ENCODE data around the gene CCDC59. TPM values are rescaled to one million over a fixed set of nuclear protein-coding genes. Genes with fewer than 3 reads are reported as not detected.

CCDC59 gene
- total and polyA plus RNA-seq, 9 of the 15 experiments (the other 6 are each of a cell fraction or from before 2014, with no cell fraction given) = 34.0 to 186 (median 119) TPM

DNA sequence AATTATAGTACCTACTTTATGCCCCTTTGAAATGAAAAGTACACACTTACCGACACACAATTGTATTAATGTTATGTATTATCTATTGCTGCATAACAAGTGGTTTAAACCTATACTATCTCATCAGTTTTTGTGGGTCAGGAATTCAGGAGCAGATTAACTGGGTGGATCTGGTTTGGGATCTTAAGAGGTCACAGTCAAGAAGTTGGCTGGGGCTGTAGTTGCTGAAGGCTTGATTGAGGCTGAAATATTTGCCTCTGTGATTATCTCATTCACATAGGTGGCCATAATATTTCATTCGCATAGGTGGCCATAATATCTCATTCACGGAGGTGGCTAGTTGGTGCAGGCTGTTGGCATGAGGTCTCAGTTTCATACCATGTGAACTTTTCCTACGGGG is 5.8 kb upstream of the CCDC59 start:
- DNase-seq (ENCODE audit: extremely low read depth in 1 of 4, low spot score in 3 of 4) (no peak), ATAC-seq (no peak), FAIRE-seq (no peak)
- 10% methylated on average over 4 of the region's 4 CpGs for WGBS (ENCODE audit: insufficient coverage, low coverage, missing lambda C conversion rate)
- Histone ChIP-seq H2AFZ (ENCODE audit: low read depth, low read length) (no peak overlapping the region), H3K4me3 (no peak overlapping the region), H4K20me1 (replicated peaks; ENCODE audit: control insufficient read depth, insufficient read depth, low read length) (no peaks in the 10 kb centered on the region), H3K9me3 (replicated peaks; ENCODE audit: control insufficient read depth, insufficient read depth, low read depth, low read length) (no peaks in the 10 kb centered on the region), H3K4me2 (ENCODE audit: insufficient read depth, low read length) (no peak overlapping the region), H3K79me2 (ENCODE audit: control insufficient read depth, insufficient read depth, low read length) (no peaks in the 10 kb centered on the region), H3K36me3 (ENCODE audit: control insufficient read depth, insufficient read depth, low read length) (no peaks in the 10 kb centered on the region), H3K4me1 (replicated peaks in 1 of 2; ENCODE audit: control insufficient read depth in 2 of 2, insufficient read depth in 2 of 2, low read length in 2 of 2) (peaks cover 0 to 3% of the 10 kb centered on the region in 2 experiments; a peak in 2 of 5 replicates), H3K27me3 (ENCODE audit: control insufficient read depth in 2 of 2, insufficient read depth in 2 of 2, low read length in 2 of 2) (no peaks in the 10 kb centered on the region), H3K9ac (ENCODE audit: insufficient read depth in 1 of 2, low read depth in 2 of 2, low read length in 2 of 2) (no peak overlapping the region), H3K27ac (ENCODE audit: extremely low read depth, low read depth, low read length) (no peak overlapping the region), H3K9me1 (ENCODE audit: control insufficient read depth, insufficient read depth, low read length) (no peaks in the 10 kb centered on the region)
- ChIA-PET CTCF (ENCODE audit: low intra/inter-chr PET ratio) (no interaction called here), POLR2A (no interaction called here)
- intact Hi-C loops (cut with micrococcal nuclease) = no loop called here
- no TSS peak for BruUV-seq (replicated peaks)
- in situ Hi-C loops (cut with MboI) = no loop called here
- TF ChIP-seq GATAD2B (IDR thresholded peaks at IDR 0.05; ENCODE audit: borderline replicate concordance) (no peak), NONO (IDR thresholded peaks at IDR 0.05; ENCODE audit: low read depth in 2 of 2, low read length in 1 of 2) (no peak), ZBTB7A (IDR thresholded peaks at IDR 0.05; ENCODE audit: borderline replicate concordance, control insufficient read depth, low read depth, low read length) (no peak), RAD21 (CRISPR knock-in tag; conservative IDR thresholded peaks at IDR 0.05 in 1 of 2, IDR thresholded peaks at IDR 0.05 in 1 of 2) (no peak), ZSCAN29 (IDR thresholded peaks at IDR 0.05) (no peak), POLR2AphosphoS2 (IDR thresholded peaks at IDR 0.05; ENCODE audit: low read length) (no peak), CBFA2T3 (IDR thresholded peaks at IDR 0.05) (no peak), ZNF830 (CRISPR knock-in tag; IDR thresholded peaks at IDR 0.05) (no peak), NFXL1 (CRISPR knock-in tag; IDR thresholded peaks at IDR 0.05) (no peak), TEAD2 (tag; IDR thresholded peaks at IDR 0.05) (no peak), SREBF2 (CRISPR knock-in tag; IDR thresholded peaks at IDR 0.05) (no peak), ZNF253 (CRISPR knock-in tag; conservative IDR thresholded peaks at IDR 0.05) (no peak), ZNF41 (CRISPR knock-in tag; conservative IDR thresholded peaks at IDR 0.05) (no peak)
- TF ChIP-seq, protein P1, sequence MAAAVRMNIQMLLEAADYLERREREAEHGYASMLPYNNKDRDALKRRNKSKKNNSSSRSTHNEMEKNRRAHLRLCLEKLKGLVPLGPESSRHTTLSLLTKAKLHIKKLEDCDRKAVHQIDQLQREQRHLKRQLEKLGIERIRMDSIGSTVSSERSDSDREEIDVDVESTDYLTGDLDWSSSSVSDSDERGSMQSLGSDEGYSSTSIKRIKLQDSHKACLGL (CRISPR knock-in tag; IDR thresholded peaks at IDR 0.05; ENCODE audit: borderline replicate concordance, poor library complexity, severe bottlenecking) = no peak
- TF ChIP-seq, protein P2, sequence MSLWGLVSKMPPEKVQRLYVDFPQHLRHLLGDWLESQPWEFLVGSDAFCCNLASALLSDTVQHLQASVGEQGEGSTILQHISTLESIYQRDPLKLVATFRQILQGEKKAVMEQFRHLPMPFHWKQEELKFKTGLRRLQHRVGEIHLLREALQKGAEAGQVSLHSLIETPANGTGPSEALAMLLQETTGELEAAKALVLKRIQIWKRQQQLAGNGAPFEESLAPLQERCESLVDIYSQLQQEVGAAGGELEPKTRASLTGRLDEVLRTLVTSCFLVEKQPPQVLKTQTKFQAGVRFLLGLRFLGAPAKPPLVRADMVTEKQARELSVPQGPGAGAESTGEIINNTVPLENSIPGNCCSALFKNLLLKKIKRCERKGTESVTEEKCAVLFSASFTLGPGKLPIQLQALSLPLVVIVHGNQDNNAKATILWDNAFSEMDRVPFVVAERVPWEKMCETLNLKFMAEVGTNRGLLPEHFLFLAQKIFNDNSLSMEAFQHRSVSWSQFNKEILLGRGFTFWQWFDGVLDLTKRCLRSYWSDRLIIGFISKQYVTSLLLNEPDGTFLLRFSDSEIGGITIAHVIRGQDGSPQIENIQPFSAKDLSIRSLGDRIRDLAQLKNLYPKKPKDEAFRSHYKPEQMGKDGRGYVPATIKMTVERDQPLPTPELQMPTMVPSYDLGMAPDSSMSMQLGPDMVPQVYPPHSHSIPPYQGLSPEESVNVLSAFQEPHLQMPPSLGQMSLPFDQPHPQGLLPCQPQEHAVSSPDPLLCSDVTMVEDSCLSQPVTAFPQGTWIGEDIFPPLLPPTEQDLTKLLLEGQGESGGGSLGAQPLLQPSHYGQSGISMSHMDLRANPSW (CRISPR knock-in tag; IDR thresholded peaks at IDR 0.05) = no peak
- TF ChIP-seq, protein P3, sequence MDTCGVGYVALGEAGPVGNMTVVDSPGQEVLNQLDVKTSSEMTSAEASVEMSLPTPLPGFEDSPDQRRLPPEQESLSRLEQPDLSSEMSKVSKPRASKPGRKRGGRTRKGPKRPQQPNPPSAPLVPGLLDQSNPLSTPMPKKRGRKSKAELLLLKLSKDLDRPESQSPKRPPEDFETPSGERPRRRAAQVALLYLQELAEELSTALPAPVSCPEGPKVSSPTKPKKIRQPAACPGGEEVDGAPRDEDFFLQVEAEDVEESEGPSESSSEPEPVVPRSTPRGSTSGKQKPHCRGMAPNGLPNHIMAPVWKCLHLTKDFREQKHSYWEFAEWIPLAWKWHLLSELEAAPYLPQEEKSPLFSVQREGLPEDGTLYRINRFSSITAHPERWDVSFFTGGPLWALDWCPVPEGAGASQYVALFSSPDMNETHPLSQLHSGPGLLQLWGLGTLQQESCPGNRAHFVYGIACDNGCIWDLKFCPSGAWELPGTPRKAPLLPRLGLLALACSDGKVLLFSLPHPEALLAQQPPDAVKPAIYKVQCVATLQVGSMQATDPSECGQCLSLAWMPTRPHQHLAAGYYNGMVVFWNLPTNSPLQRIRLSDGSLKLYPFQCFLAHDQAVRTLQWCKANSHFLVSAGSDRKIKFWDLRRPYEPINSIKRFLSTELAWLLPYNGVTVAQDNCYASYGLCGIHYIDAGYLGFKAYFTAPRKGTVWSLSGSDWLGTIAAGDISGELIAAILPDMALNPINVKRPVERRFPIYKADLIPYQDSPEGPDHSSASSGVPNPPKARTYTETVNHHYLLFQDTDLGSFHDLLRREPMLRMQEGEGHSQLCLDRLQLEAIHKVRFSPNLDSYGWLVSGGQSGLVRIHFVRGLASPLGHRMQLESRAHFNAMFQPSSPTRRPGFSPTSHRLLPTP (IDR thresholded peaks at IDR 0.05; ENCODE audit: borderline replicate concordance, extremely low read depth, insufficient read length) = no peak
